ENCODE data around the gene TTC13.

Gene TTC13

GRCh38 chr1:230901671-230902070 is 77.0 kb downstream of the TTC13 start:
- peak; percentile 25 for DNase-seq

- DNase-seq, result no peak
Measured at GRCh38 chr1:230900984-230901383, 77.7 kb downstream of the TTC13 start.

- DNase-seq, result peak; percentile 60
Measured at GRCh38 chr1:230899841-230900251, 78.8 kb downstream of the TTC13 start.

- DNase-seq, result no peak
Measured at GRCh38 chr1:230898748-230899147, 79.9 kb downstream of the TTC13 start.

GRCh38 chr1:230898144-230898543 is 80.5 kb downstream of the TTC13 start:
- no peak for DNase-seq

- no peak for DNase-seq
Measured at GRCh38 chr1:230896779-230897178, 81.9 kb downstream of the TTC13 start.

- DNase-seq, result no peak
Measured at GRCh38 chr1:230895452-230895851, 83.2 kb downstream of the TTC13 start.

- no peak for DNase-seq
Measured at GRCh38 chr1:230894664-230895063, 84.0 kb downstream of the TTC13 start.

- no peak for DNase-seq
Measured at GRCh38 chr1:230894032-230894431, 84.6 kb downstream of the TTC13 start.

GRCh38 chr1:230892018-230892491 is 86.6 kb downstream of the TTC13 start:
- DNase-seq, result peak; percentile 26

- no peak for DNase-seq
Measured at GRCh38 chr1:230891413-230891812, 87.2 kb downstream of the TTC13 start.

GRCh38 chr1:230884646-230885045 is 94.0 kb downstream of the TTC13 start:
- DNase-seq, result no peak

GRCh38 chr1:230883967-230884366 is 94.7 kb downstream of the TTC13 start:
- DNase-seq, result no peak

GRCh38 chr1:230879778-230880177 is 98.9 kb downstream of the TTC13 start:
- no peak for DNase-seq

GRCh38 chr1:230878591-230878990 is 100.1 kb downstream of the TTC13 start:
- peak; percentile 100 for DNase-seq

GRCh38 chr1:230877924-230878590 is 100.6 kb downstream of the TTC13 start:
- DNase-seq, result no peak

GRCh38 chr1:230877146-230877923 is 101.3 kb downstream of the TTC13 start:
- peak; percentile 89 for DNase-seq

GRCh38 chr1:230876660-230877059 is 102.0 kb downstream of the TTC13 start:
- DNase-seq, result no peak

GRCh38 chr1:230875370-230875769 is 103.3 kb downstream of the TTC13 start:
- DNase-seq, result no peak

GRCh38 chr1:230870916-230871315 is 107.7 kb downstream of the TTC13 start:
- DNase-seq, result no peak

GRCh38 chr1:230869500-230869899 is 109.2 kb downstream of the TTC13 start:
- peak; percentile 87 for DNase-seq

GRCh38 chr1:230868736-230869385 is 109.8 kb downstream of the TTC13 start:
- peak; percentile 52 for DNase-seq

- DNase-seq, result peak; percentile 58
Measured at GRCh38 chr1:230867903-230868735, 110.5 kb downstream of the TTC13 start, which contains the start of gene C1orf198. TSS of gene C1orf198 (minus strand) at chr1:230868521. CDS start at chr1:230868512, 9 bp downstream.
